IMR-90 (cell line): Measurements from ENCODE around the gene CTNNAL1. TPM values are rescaled to one million over a fixed set of nuclear protein-coding genes. Genes with fewer than 3 reads are reported as not detected.

ENCODE experiments used
- ATAC-seq: fragments of 200-7000 bp; cut with Tn5 transposase; 2 replicates; pipeline ENCODE4 v1.9.1; 2020; ENCODE audit warnings: low read depth, mild to moderate bottlenecking, moderate library complexity
- BruUV-seq: library from RNA; stranded (reverse); fragments of 400-500 nt; replicated peaks from 2 replicates; lab custom pipeline; 2021; lab: Mats Ljungman, UMichigan
- CTCF ChIA-PET: fragments of 300-600 bp; formaldehyde crosslinking; extraction: SDS; loops from one replicate; lab custom pipeline; 2021; ENCODE audit warnings: antibody characterized with exemption; lab: Yijun Ruan, JAX
- POLR2A ChIA-PET: fragments of 300-600 bp; sonication (Branson Sonifier 250); formaldehyde crosslinking; loops from one replicate; lab custom pipeline; 2022; ENCODE audit warnings: antibody characterized with exemption; ENCODE audit not compliant: unreplicated experiment; lab: Charles Lee
- DNase-seq: peaks from one replicate; pipeline ENCODE4 v3.0.0; 2013
- H2AFZ ChIP-seq: replicated peaks from 2 replicates; pipeline ENCODE3; 2013; ENCODE audit warnings: low read length, mild to moderate bottlenecking; ENCODE audit not compliant: poor library complexity
- H2AK5ac ChIP-seq: 2 replicates; pipeline ENCODE4 v1.6.1; 2013; ENCODE audit warnings: low read depth, low read length, inconsistent platforms
- H2AK9ac ChIP-seq: replicated peaks from 2 replicates; pipeline ENCODE3; 2013; ENCODE audit warnings: mild to moderate bottlenecking, low read depth, low read length, moderate library complexity; ENCODE audit not compliant: poor library complexity
- H2BK120ac ChIP-seq: 2 replicates; pipeline ENCODE4 v1.6.1; 2013; ENCODE audit warnings: low read depth, low read length, inconsistent platforms
- H2BK15ac ChIP-seq: 3 replicates; pipeline ENCODE4 v1.6.1; 2013; ENCODE audit warnings: low read depth, low read length, inconsistent platforms
- H2BK20ac ChIP-seq: 2 replicates; pipeline ENCODE4 v1.6.1; 2013; ENCODE audit warnings: low read depth, mild to moderate bottlenecking, inconsistent platforms, low read length, moderate library complexity
- H2BK5ac ChIP-seq: 2 replicates; pipeline ENCODE4 v1.6.1; 2013; ENCODE audit warnings: mild to moderate bottlenecking, low read depth, low read length, inconsistent platforms; ENCODE audit not compliant: poor library complexity, severe bottlenecking
- H3K14ac ChIP-seq: replicated peaks from 2 replicates; pipeline ENCODE4 v1.6.1; 2013; ENCODE audit warnings: low read depth, low read length, inconsistent platforms
- H3K18ac ChIP-seq: 2 replicates; pipeline ENCODE4 v1.6.1; 2013; ENCODE audit warnings: low read depth, low read length, control low read depth
- H3K23ac ChIP-seq: 2 replicates; pipeline ENCODE4 v1.6.1; 2013; ENCODE audit warnings: low read depth, low read length, inconsistent platforms
- H3K27ac ChIP-seq: 2 replicates; pipeline ENCODE4 v1.5.1; 2013; ENCODE audit warnings: mild to moderate bottlenecking, control low read depth, low read length; ENCODE audit not compliant: insufficient read depth
- H3K27me3 ChIP-seq: 2 replicates; pipeline ENCODE4 v1.6.1; 2013; ENCODE audit warnings: low read length; ENCODE audit not compliant: control insufficient read depth, insufficient read depth
- H3K36me3 ChIP-seq: 2 replicates; pipeline ENCODE4 v1.6.1; 2013; ENCODE audit warnings: low read length, mixed read lengths; ENCODE audit not compliant: control insufficient read depth, insufficient read depth
- H3K4ac ChIP-seq: 2 replicates; pipeline ENCODE4 v1.6.1; 2013; ENCODE audit warnings: low read depth, low read length, inconsistent platforms
- H3K4me1 ChIP-seq: 2 replicates; pipeline ENCODE4 v1.6.1; 2013; ENCODE audit warnings: low read length, mixed read lengths; ENCODE audit not compliant: control insufficient read depth, insufficient read depth
- H3K4me2 ChIP-seq: 2 replicates; pipeline ENCODE4 v1.6.1; 2013; ENCODE audit warnings: low read depth, mild to moderate bottlenecking, control low read depth, low read length, moderate library complexity
- H3K4me3 ChIP-seq: 2 replicates; pipeline ENCODE4 v1.5.1; 2013; ENCODE audit warnings: low read depth, mild to moderate bottlenecking, control low read depth, low read length, moderate library complexity; ENCODE audit not compliant: insufficient read depth
- H3K56ac ChIP-seq: 2 replicates; pipeline ENCODE4 v1.6.1; 2013; ENCODE audit warnings: low read length, inconsistent platforms; ENCODE audit not compliant: insufficient read depth; ENCODE audit errors: extremely low read depth
- H3K79me1 ChIP-seq, 2 experiments: 2 replicates each; pipeline ENCODE4 v1.6.1; 2013; ENCODE audit warnings: low read length in 2 of 2, inconsistent platforms in 1 of 2, low read depth in 1 of 2
- H3K9ac ChIP-seq: 2 replicates; pipeline ENCODE4 v1.6.1; 2013; ENCODE audit warnings: low read depth, low read length, control low read depth
- H3K9me1 ChIP-seq: 2 replicates; pipeline ENCODE4 v1.6.1; 2013; ENCODE audit warnings: low read length, inconsistent platforms; ENCODE audit not compliant: insufficient read depth
- H3K9me3 ChIP-seq: 2 replicates; pipeline ENCODE4 v1.6.1; 2013; ENCODE audit warnings: low read length; ENCODE audit not compliant: control insufficient read depth, insufficient read depth
- H4K20me1 ChIP-seq: 2 replicates; pipeline ENCODE4 v1.6.1; 2013; ENCODE audit warnings: low read length, inconsistent platforms; ENCODE audit not compliant: insufficient read depth
- H4K5ac ChIP-seq: 2 replicates; pipeline ENCODE4 v1.6.1; 2013; ENCODE audit warnings: mild to moderate bottlenecking, low read depth, low read length, control low read depth
- H4K8ac ChIP-seq, 2 experiments: 2 replicates each; pipeline ENCODE4 v1.6.1; 2013; ENCODE audit warnings: low read depth in 2 of 2, low read length in 2 of 2, control low read depth in 1 of 2, inconsistent platforms in 1 of 2
- H4K91ac ChIP-seq: 2 replicates; pipeline ENCODE4 v1.6.1; 2013; ENCODE audit warnings: low read depth, low read length, inconsistent platforms; ENCODE audit not compliant: insufficient read depth
- BHLHE40 ChIP-seq: fragments of 150-350 bp; IDR thresholded peaks from 2 replicates; pipeline ENCODE4 v1.6.1; 2016; ENCODE audit warnings: mild to moderate bottlenecking, low read depth, low read length
- CEBPB ChIP-seq: IDR thresholded peaks from 2 replicates; pipeline ENCODE4 v1.6.1; 2012; ENCODE audit warnings: low read depth, low read length, improper control_type of control experiment
- CHD1 ChIP-seq: IDR thresholded peaks from 2 replicates; pipeline ENCODE4 v1.6.1; 2012; ENCODE audit warnings: low read depth, low read length, improper control_type of control experiment
- CTCF ChIP-seq: conservative IDR thresholded peaks from 2 replicates; pipeline ENCODE4 v1.5.1; 2012; ENCODE audit warnings: mild to moderate bottlenecking, low read depth, low read length, improper control_type of control experiment
- ELK1 ChIP-seq: fragments of 150-350 bp; IDR thresholded peaks from 2 replicates; pipeline ENCODE4 v1.6.1; 2016; ENCODE audit warnings: low read depth, mild to moderate bottlenecking, low read length, moderate library complexity, borderline replicate concordance
- FOS ChIP-seq: fragments of 150-350 bp; IDR thresholded peaks from 2 replicates; pipeline ENCODE4 v1.6.1; 2016; ENCODE audit warnings: low read depth, low read length
- MAFK ChIP-seq: IDR thresholded peaks from 2 replicates; pipeline ENCODE4 v1.6.1; 2012; ENCODE audit warnings: low read depth, low read length, improper control_type of control experiment
- MAZ ChIP-seq: IDR thresholded peaks from 2 replicates; pipeline ENCODE4 v1.6.1; 2012; ENCODE audit warnings: low read depth, mild to moderate bottlenecking, low read length, improper control_type of control experiment, moderate library complexity, borderline replicate concordance
- MXI1 ChIP-seq: IDR thresholded peaks from 2 replicates; pipeline ENCODE4 v1.6.1; 2012; ENCODE audit warnings: low read depth, mild to moderate bottlenecking, low read length, moderate library complexity, borderline replicate concordance
- NFE2L2 ChIP-seq: fragments of 150-350 bp; IDR thresholded peaks from 2 replicates; pipeline ENCODE4 v1.6.1; 2016; ENCODE audit warnings: low read depth, mild to moderate bottlenecking, low read length
- POLR2A ChIP-seq: IDR thresholded peaks from 2 replicates; pipeline ENCODE4 v1.6.1; 2012; ENCODE audit warnings: mild to moderate bottlenecking, low read depth, low read length
- RAD21 ChIP-seq: IDR thresholded peaks from 2 replicates; pipeline ENCODE4 v1.6.1; 2012; ENCODE audit warnings: low read length, improper control_type of control experiment
- RCOR1 ChIP-seq: IDR thresholded peaks from 2 replicates; pipeline ENCODE4 v1.6.1; 2012; ENCODE audit warnings: mild to moderate bottlenecking, low read length, improper control_type of control experiment; ENCODE audit not compliant: insufficient replicate concordance
- RFX5 ChIP-seq: IDR thresholded peaks from 2 replicates; pipeline ENCODE4 v1.8.0; 2012; ENCODE audit warnings: low read depth, mild to moderate bottlenecking, low read length, moderate library complexity
- SMC3 ChIP-seq: fragments of 150-350 bp; IDR thresholded peaks from 2 replicates; pipeline ENCODE4 v1.6.1; 2016; ENCODE audit warnings: low read depth, mild to moderate bottlenecking, antibody characterized with exemption, low read length, moderate library complexity
- USF2 ChIP-seq: fragments of 150-350 bp; IDR thresholded peaks from 2 replicates; pipeline ENCODE4 v1.6.1; 2017; ENCODE audit warnings: mild to moderate bottlenecking, antibody characterized with exemption, low read length, low read depth
- WGBS, 2 experiments: methylation state at CpG; one replicate each; pipeline versions ENCODE4 v1.1.5 to v1.1.7; 2013; ENCODE audit warnings: missing lambda C conversion rate in 2 of 2; ENCODE audit not compliant: insufficient read length in 1 of 2; ENCODE audit errors: extremely low coverage in 2 of 2; 5-methylcytosine and 5-hydroxymethylcytosine counted together
- dilution Hi-C: fragments of 300-500 bp; cut with HindIII; formaldehyde crosslinking; loops from one replicate; pipeline ENCODE4 v1.14.3; 2018; ENCODE audit warnings: low sequenced_read_pairs; ENCODE audit not compliant: unreplicated experiment
- in situ Hi-C: fragments of 300-500 bp; cut with MboI; formaldehyde crosslinking; loops from 3 replicates; pipeline ENCODE4 v1.14.3; 2019; ENCODE audit warnings: low sequenced_read_pairs, inconsistent platforms, mixed read lengths
- intact Hi-C: fragments of 100-400 bp; cut with micrococcal nuclease; formaldehyde crosslinking; loops from 2 replicates; pipeline ENCODE4 v1.10.0; 2022
- polyA plus RNA-seq, 3 experiments: library from polyadenylated mRNA; depleted of rRNA; stranded (reverse); fragments of >200 nt; gene quantifications; 2 replicates each; pipeline ENCODE4 v1.2.3, GENCODE V29; 2012; ENCODE audit warnings: low replicate concordance in 1 of 3
- total RNA-seq: library from RNA; depleted of rRNA; stranded (reverse); fragments of >200 nt; gene quantifications from 2 replicates; pipeline ENCODE4 v1.2.3, GENCODE V29; 2012

The CTNNAL1 gene
- total and polyA plus RNA-seq, 2 of the 4 experiments (the other 2 are of a cell fraction): 72.3 to 131 TPM

- no CpG with 5 or more reads among the region's 2 CpGs for WGBS, 2 experiments
These were observed 18.6 kb downstream of the CTNNAL1 start for GRCh38 chr9:108994695-108995094.

More at GRCh38 chr9:108994695-108995094, 18.6 kb downstream of the CTNNAL1 start:
- dilution Hi-C loops (no loop called here), intact Hi-C loops (no loop called here), in situ Hi-C loops (no loop called here)
- Histone ChIP-seq H3K4me3 (no peak overlapping the region), H2BK20ac (no peak overlapping the region), H2AK9ac (no peak overlapping the region), H3K4me1 (peaks cover 7% of the 10 kb centered on the region), H2BK15ac (no peak overlapping the region), H3K27me3 (no peaks in the 10 kb centered on the region), H3K27ac (no peak overlapping the region), H3K4me2 (no peak overlapping the region), H4K5ac (peak overlapping the region; percentile 33; the same call in 1 of the 2 replicates), H3K36me3 (peaks cover 12% of the 10 kb centered on the region; the same call in 1 of the 2 replicates), H4K8ac (peak overlapping the region in 1 of 2 experiments; percentile 62; a peak in 2 of 4 replicates), H3K9me3 (no peaks in the 10 kb centered on the region), H3K14ac (0 out of 2 replicates have a peak overlapping the region, but pooled peaks have one; percentile 30), H3K9me1 (peaks cover 8% of the 10 kb centered on the region; the same call in 1 of the 2 replicates), H2AK5ac (peak overlapping the region; percentile 8; the same call in 1 of the 2 replicates), H3K56ac (no peak overlapping the region), H4K91ac (no peak overlapping the region; the same call in 1 of the 2 replicates), H3K4ac (peak overlapping the region; percentile 45; the same call in 1 of the 2 replicates), H2BK120ac (no peak overlapping the region), H3K9ac (no peak overlapping the region), H2AFZ (peak overlapping the region; percentile 39), H3K23ac (no peak overlapping the region), H4K20me1 (0 out of 2 replicates have a peak, but pooled peaks cover 7% of the 10 kb centered on the region), H3K79me1 (peaks cover 41 to 47% of the 10 kb centered on the region in 2 experiments), H3K18ac (no peak overlapping the region), H2BK5ac (no peak overlapping the region)
- BruUV-seq: no TSS peak
- DNase-seq (peak; percentile 58), ATAC-seq (no peak)
- ChIA-PET CTCF (interaction anchor here (1.1 kb wide), 1 partner anchor 41 kb away, joined by 3 read pairs; no protein-coding TSS in a partner anchor), POLR2A (no interaction called here)
- no peak for TF ChIP-seq FOS
- no peak for TF ChIP-seq RAD21
- TF ChIP-seq CTCF: no peak
- TF ChIP-seq CHD1: no peak
- TF ChIP-seq MAFK: no peak
- TF ChIP-seq SMC3: no peak
- no peak for TF ChIP-seq MAZ
- no peak for TF ChIP-seq NFE2L2
- no peak for TF ChIP-seq BHLHE40
- no peak for TF ChIP-seq USF2
- TF ChIP-seq CEBPB: no peak
- no peak for TF ChIP-seq RCOR1
- TF ChIP-seq RFX5: no peak
- no peak for TF ChIP-seq ELK1
- TF ChIP-seq POLR2A: no peak
- TF ChIP-seq MXI1: no peak
